PC-9 (cell line): ENCODE data around the gene AKAP13. TPM values are rescaled to one million over a fixed set of nuclear protein-coding genes. Genes with fewer than 3 reads are reported as not detected.

Experiments
- BruUV-seq: library from RNA; stranded (reverse); fragments of 400-500 nt; replicated peaks from 2 replicates; lab custom pipeline; 2021; lab: Mats Ljungman, UMichigan
- CTCF ChIA-PET: fragments of 300-600 bp; sonication (Branson Sonifier 250); formaldehyde crosslinking; loops from one replicate; lab custom pipeline; 2022; ENCODE audit warnings: antibody characterized with exemption; lab: Charles Lee
- POLR2A ChIA-PET: fragments of 300-600 bp; sonication (Branson Sonifier 250); formaldehyde crosslinking; loops from one replicate; lab custom pipeline; 2022; ENCODE audit warnings: antibody characterized with exemption; ENCODE audit not compliant: unreplicated experiment; lab: Charles Lee
- DNase-seq, 2 experiments: peaks; one replicate each; pipeline versions ENCODE4 v3.0.0 to v3.0.0-alpha.2; 2015 to 2022; ENCODE audit warnings: mixed read lengths in 1 of 2
- H2AFZ ChIP-seq: fragments of 200-600 bp; sonication (generic); 2 replicates; pipeline ENCODE4 v1.8.1; 2017; ENCODE audit warnings: antibody characterized with exemption
- H3F3A ChIP-seq: fragments of 200-600 bp; sonication (generic); 2 replicates; pipeline ENCODE4 v1.8.1; 2017; ENCODE audit warnings: antibody characterized with exemption, mild to moderate bottlenecking, low read depth; ENCODE audit not compliant: insufficient read depth
- H3K27ac ChIP-seq: fragments of 200-600 bp; sonication (generic); 2 replicates; pipeline ENCODE4 v1.6.1; 2016; ENCODE audit warnings: mixed run types
- H3K27me3 ChIP-seq: fragments of 200-600 bp; sonication (generic); 2 replicates; pipeline ENCODE4 v1.6.1; 2016; ENCODE audit warnings: low read depth, mixed run types; ENCODE audit not compliant: insufficient read depth
- H3K36me3 ChIP-seq: fragments of 200-600 bp; sonication (generic); 2 replicates; pipeline ENCODE4 v1.6.1; 2016; ENCODE audit warnings: low read depth, mixed run types
- H3K4me1 ChIP-seq: fragments of 200-600 bp; sonication (generic); replicated peaks from 2 replicates; pipeline ENCODE4 v1.6.1; 2016; ENCODE audit warnings: mixed run types; ENCODE audit not compliant: insufficient read depth
- H3K4me2 ChIP-seq: fragments of 200-600 bp; sonication (generic); 2 replicates; pipeline ENCODE4 v1.6.1; 2017; ENCODE audit warnings: mixed run types
- H3K4me3 ChIP-seq: fragments of 200-600 bp; sonication (generic); 2 replicates; pipeline ENCODE4 v1.6.1; 2016; ENCODE audit warnings: mixed run types
- H3K79me2 ChIP-seq: fragments of 200-600 bp; sonication (generic); 2 replicates; pipeline ENCODE4 v1.6.1; 2017; ENCODE audit warnings: low read depth, mixed run types
- H3K9me2 ChIP-seq: fragments of 200-600 bp; sonication (generic); 2 replicates; pipeline ENCODE4 v1.8.1; 2017; ENCODE audit warnings: mild to moderate bottlenecking; ENCODE audit not compliant: insufficient read depth
- H3K9me3 ChIP-seq: fragments of 200-600 bp; sonication (generic); 2 replicates; pipeline ENCODE4 v1.8.1; 2016; ENCODE audit warnings: low read depth; ENCODE audit not compliant: insufficient read depth
- H4K20me1 ChIP-seq: fragments of 200-600 bp; sonication (generic); 2 replicates; pipeline ENCODE4 v1.8.1; 2017; ENCODE audit not compliant: insufficient read depth
- CTCF ChIP-seq: fragments of 200-600 bp; sonication (generic); conservative IDR thresholded peaks from 2 replicates; pipeline ENCODE4 v1.6.1; 2017; ENCODE audit warnings: mixed run types, antibody characterized with exemption, mild to moderate bottlenecking, moderate library complexity
- EZH2 ChIP-seq: fragments of 200-600 bp; sonication (generic); IDR thresholded peaks from 2 replicates; pipeline ENCODE4 v1.8.0; 2017; ENCODE audit warnings: antibody characterized with exemption, low read depth
- intact Hi-C: fragments of 100-400 bp; cut with micrococcal nuclease; formaldehyde crosslinking; loops from one replicate; pipeline ENCODE4 v1.10.0; 2022; ENCODE audit not compliant: unreplicated experiment
- total RNA-seq: library from RNA; stranded (reverse); gene quantifications from 2 replicates; pipeline ENCODE4 v1.2.3, GENCODE V29; 2021

Gene AKAP13
- total RNA-seq, 1 experiment from 2014 or later = 82.5 TPM

GRCh38 chr15:85557385-85557784 lies 177.0 kb downstream of the AKAP13 start:
- no TSS peak for BruUV-seq
- no peak overlapping the region for H3K27ac ChIP-seq
- no peaks in the 10 kb centered on the region for H3K9me3 ChIP-seq
- peaks cover 4% of the 10 kb centered on the region; the same call in 1 of the 2 replicates for H4K20me1 ChIP-seq
- intact Hi-C loops = no loop called here
- CTCF ChIA-PET = no interaction called here
- no peaks in the 10 kb centered on the region for H3K4me1 ChIP-seq
- TF ChIP-seq CTCF (no peak), EZH2 (no peak)
- no peak for DNase-seq
- no peaks in the 10 kb centered on the region for H3K9me2 ChIP-seq
- H3K27me3 ChIP-seq = no peaks in the 10 kb centered on the region
- H3F3A ChIP-seq = peaks cover 10% of the 10 kb centered on the region
- no peaks in the 10 kb centered on the region for H3K79me2 ChIP-seq
- H3K36me3 ChIP-seq = peaks cover 7% of the 10 kb centered on the region
- no peak overlapping the region for H2AFZ ChIP-seq
- POLR2A ChIA-PET = no interaction called here
- no peak overlapping the region for H3K4me2 ChIP-seq
- H3K4me3 ChIP-seq = no peak overlapping the region

- Histone ChIP-seq H3F3A (peaks cover 18% of the 10 kb centered on the region), H3K79me2 (no peaks in the 10 kb centered on the region), H2AFZ (no peak overlapping the region), H3K4me3 (no peak overlapping the region), H4K20me1 (peaks cover 4% of the 10 kb centered on the region; the same call in 1 of the 2 replicates), H3K4me1 (no peaks in the 10 kb centered on the region), H3K27ac (no peak overlapping the region), H3K4me2 (no peak overlapping the region), H3K36me3 (peaks cover 5% of the 10 kb centered on the region; the same call in 1 of the 2 replicates), H3K9me2 (no peaks in the 10 kb centered on the region), H3K27me3 (no peaks in the 10 kb centered on the region), H3K9me3 (no peaks in the 10 kb centered on the region)
- no TSS peak for BruUV-seq
- intact Hi-C loops = no loop called here
- POLR2A ChIA-PET = no interaction called here
- CTCF ChIA-PET = no interaction called here
- TF ChIP-seq EZH2 (no peak), CTCF (no peak)
- DNase-seq = no peak
Measured at GRCh38 chr15:85558848-85559247, 178.4 kb downstream of the AKAP13 start.

GRCh38 chr15:85559530-85559929 lies 179.1 kb downstream of the AKAP13 start:
- Histone ChIP-seq H3K27ac (no peak overlapping the region), H4K20me1 (peaks cover 4% of the 10 kb centered on the region; the same call in 1 of the 2 replicates), H3K9me2 (no peaks in the 10 kb centered on the region), H3F3A (peaks cover 18% of the 10 kb centered on the region), H3K4me3 (no peak overlapping the region), H3K36me3 (peaks cover 8% of the 10 kb centered on the region; the same call in 1 of the 2 replicates), H3K9me3 (no peaks in the 10 kb centered on the region), H3K4me2 (no peak overlapping the region), H2AFZ (no peak overlapping the region), H3K79me2 (no peaks in the 10 kb centered on the region), H3K4me1 (no peaks in the 10 kb centered on the region), H3K27me3 (no peaks in the 10 kb centered on the region)
- POLR2A ChIA-PET = no interaction called here
- intact Hi-C loops = no loop called here
- no peak for TF ChIP-seq CTCF
- no peak for TF ChIP-seq EZH2
- CTCF ChIA-PET = no interaction called here
- DNase-seq = no peak
- BruUV-seq = no TSS peak
